ENCODE results near the gene SRSF4. TPM values are rescaled to one million over a fixed set of nuclear protein-coding genes. Genes with fewer than 3 reads are reported as not detected.

SRSF4 gene
- polyA plus RNA-seq, 5 donors = 110 to 131 (median 124) TPM

- DNase-seq = no peak
Measured at GRCh38 chr1:29100487-29100886, 81.2 kb downstream of the SRSF4 start.

GRCh38 chr1:29099286-29099685 lies 82.4 kb downstream of the SRSF4 start:
- DNase-seq = no peak

Other genes with a start within 250 kb of the SRSF4 start
- 10 to 100 TPM; 10.2 to 17.2 (median 15.8) TPM for gene TMEM200B, start 58.0 kb downstream of the SRSF4 start, polyA plus RNA-seq (ENCODE audit: insufficient read depth in 1 of 5, insufficient read length in 5 of 5, low replicate concordance in 1 of 5)
- 10 to 100 TPM; 23.8 to 35.8 (median 33.0) TPM for gene MECR, start 49.0 kb upstream of the SRSF4 start, polyA plus RNA-seq (ENCODE audit: insufficient read depth in 1 of 5, insufficient read length in 5 of 5, low replicate concordance in 1 of 5)
- gene PTPRU, start 54.6 kb upstream of the SRSF4 start, polyA plus RNA-seq (ENCODE audit: insufficient read depth in 1 of 5, insufficient read length in 5 of 5, low replicate concordance in 1 of 5) = 10 to 100 TPM; 12.9 to 17.1 (median 16.6) TPM